G401.6 (cell line): ENCODE data around the gene SP5.
"Not testable (repeated sequence)": the region's sequence is repeated elsewhere in the genome, so short reads cannot be mapped to it uniquely, and the experiment has no call there.

Experiments used
- FAIRE-seq: peaks from 2 replicates; lab custom pipeline; 2012; peaks lifted over from hg19 to GRCh38; lab: Jason Lieb, UNC

SP5 gene

GRCh38 chr2:170711196-170711773, 3.9 kb upstream of the SP5 start:
- FAIRE-seq: no peak

GRCh38 chr2:170711774-170712652, 3.1 kb upstream of the SP5 start:
- no peak for FAIRE-seq

DNA sequence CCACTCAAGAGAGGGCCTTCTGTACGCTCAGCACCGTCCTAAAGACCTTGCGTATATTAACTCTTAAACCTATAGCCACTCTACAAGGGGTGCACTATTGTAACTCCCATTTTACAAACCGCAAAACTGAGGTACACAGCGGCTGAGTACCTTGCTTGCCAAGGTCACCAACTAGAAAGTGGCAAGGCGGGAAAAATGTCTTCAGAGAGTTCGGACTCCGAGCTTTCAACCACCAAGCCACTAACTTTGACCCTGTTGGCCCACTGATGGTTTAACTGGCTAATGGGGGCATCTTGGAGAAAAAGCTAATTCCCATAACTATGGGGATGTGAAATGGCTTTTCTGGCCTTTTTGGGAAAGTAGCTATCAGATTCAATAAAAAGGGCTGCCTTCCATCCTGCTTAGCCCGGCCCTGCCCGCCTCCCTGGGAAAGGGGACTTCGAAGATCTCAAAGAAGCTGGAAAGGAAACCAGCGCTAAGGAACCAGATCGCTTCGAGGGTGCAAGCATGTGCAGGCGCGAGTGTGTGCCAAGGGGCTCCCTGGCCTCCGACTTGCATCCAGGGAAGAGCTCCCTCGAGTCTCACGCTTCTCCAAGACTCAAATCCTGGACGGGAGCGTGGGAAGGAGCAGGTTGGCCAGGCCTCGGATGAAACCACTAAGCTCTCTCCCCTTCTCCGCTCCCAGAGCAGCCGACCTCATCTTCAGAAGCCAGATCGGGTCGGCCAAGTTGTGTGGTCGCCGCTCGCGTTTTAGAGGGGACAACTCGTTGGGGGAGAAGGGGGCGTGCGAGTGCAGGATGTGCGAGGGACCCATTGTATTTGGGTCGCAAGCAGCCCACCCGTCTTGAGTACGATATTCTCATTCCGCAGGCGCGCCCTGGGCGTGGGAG, 2.2 kb upstream of the SP5 start:
- no peak for FAIRE-seq

DNA sequence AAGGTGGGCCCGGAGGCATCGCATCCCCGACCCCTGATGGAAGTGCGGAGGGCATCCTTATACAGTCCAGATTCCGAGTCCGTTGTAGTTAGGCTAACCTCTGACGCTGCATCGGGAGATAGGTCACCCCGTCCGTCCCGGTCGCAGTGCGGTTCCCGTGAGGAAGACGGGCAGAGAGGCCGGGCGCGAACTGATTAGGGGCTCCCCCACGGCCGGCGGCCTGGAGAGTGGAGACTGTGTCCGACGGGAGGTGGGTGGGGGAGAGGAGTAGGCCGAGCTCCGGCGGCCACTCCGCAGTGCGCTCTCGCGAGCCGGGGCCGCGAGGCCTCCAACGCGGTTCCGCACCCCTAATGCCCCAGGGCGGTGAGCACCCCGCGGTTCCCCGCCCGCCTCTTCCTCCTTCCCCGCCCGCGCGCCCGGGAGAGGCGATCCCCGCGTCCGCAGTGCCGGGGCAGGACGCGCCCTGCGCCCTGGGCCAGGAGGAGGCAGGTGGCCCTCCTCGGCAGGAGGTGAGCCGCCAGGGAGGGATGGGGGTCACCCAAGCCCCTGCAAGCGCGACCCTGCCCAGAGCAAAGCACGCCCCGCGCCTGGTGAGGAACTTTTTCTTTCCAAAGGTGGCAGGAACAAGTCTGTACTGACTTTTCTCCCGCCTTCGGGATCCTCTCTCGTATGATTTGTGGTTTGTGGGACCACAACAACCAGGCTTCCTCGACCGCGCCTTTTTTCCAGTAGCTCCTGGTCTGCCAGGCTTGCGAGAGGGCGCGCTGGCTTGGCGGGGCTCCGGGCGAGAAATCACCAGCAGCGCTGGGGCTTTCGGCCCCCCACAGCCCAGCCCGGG, 1.4 kb upstream of the SP5 start:
- FAIRE-seq: no peak

DNA sequence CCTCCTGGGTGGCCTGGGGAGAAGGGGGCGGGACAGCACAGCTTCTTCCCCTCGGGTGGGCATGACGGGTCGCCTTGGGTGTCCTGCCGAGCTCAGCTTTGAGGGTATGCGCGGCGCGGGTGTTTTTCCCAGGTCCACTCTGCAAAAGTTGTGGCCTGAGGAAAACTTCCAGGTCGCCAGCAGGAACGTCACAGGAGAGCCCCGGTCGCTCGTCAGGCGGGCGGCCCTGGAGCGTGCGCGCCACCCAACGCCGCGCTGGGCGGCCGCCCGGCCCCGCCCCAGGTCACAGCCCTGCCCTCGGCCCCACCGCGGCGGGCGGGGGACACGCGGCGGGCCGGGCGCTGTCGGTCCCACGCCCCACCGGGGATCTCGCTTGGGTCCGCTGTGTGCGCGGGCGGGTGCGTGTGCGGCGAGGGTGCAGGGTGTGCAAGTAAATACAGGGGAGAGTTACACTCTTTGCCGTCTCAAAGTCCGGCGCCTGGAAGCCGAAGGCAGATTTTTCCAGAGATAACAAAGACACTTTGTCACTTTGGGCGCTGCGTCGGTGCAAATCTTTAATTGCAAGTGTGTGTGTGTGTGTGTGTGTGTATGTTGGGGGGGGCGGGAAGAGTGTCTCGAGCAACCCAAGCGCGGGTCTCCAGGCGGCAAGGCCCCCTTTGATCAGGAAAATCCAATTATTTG, 616 bp upstream of the SP5 start:
- no peak for FAIRE-seq

DNA sequence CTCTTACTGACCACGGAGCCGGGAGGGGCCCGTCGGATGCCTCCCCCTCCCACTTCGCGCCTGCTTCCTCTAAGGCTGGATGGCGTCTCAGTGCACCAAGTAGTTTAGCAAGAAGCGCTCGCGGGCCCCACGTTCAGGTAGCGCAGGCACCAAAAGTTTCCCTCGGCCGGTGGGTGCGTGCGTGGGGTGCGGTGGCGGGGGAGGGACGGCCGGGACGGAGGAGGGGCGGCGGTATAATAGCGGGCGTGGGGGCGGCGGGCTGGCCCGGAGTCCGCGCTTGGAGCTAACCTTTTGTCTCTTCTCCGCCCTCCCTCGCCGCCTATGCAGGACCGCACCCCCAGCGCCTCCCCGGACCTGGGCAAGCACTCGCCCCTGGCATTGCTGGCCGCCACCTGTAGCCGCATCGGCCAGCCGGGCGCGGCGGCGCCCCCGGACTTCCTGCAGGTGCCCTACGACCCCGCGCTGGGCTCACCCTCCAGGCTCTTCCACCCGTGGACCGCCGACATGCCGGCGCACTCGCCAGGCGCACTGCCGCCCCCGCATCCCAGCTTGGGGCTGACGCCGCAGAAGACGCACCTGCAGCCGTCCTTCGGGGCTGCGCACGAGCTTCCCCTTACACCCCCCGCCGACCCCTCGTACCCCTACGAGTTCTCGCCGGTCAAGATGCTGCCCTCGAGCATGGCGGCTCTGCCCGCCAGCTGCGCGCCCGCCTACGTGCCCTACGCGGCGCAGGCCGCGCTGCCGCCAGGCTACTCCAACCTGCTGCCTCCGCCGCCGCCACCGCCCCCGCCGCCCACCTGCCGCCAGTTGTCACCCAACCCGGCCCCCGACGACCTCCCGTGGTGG, 1.0 kb downstream of the SP5 start:
- no peak for FAIRE-seq

- no peak for FAIRE-seq
These were observed 1.9 kb downstream of the SP5 start for GRCh38 chr2:170716851-170717598.

- FAIRE-seq: no peak
These were observed 2.4 kb downstream of the SP5 start for GRCh38 chr2:170717599-170717963.

DNA sequence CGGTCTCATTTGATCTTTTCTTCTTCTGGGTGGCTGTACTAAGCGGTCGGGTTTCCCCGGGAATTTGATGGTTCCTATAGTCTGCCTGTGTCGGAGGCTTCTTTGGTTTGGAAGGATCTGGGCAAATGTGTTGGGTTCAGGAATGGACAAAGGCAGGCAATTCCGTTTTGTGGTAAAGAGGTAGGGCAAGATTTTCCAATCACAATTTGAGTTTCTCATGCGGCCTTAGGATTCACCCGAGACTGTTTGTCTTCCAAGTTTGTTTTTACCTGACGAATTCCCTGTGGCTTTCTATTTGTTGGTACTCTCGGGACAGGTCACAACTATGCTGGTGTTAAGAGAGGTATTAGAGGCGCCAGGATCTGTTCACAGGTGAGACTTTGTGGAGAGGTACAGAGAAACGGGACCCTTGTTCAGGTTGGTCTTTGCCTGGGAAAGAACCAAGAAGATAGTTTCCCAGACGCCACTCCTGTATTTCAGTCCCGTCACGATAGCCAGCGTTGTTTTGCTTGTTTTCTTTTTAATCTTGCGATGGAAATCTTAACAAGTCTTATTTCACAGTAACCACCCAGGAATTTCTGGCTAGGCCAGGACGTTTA, 3.0 kb downstream of the SP5 start:
- no peak for FAIRE-seq

GRCh38 chr2:170719810-170720209, 4.7 kb downstream of the SP5 start:
- FAIRE-seq: no peak

DNA sequence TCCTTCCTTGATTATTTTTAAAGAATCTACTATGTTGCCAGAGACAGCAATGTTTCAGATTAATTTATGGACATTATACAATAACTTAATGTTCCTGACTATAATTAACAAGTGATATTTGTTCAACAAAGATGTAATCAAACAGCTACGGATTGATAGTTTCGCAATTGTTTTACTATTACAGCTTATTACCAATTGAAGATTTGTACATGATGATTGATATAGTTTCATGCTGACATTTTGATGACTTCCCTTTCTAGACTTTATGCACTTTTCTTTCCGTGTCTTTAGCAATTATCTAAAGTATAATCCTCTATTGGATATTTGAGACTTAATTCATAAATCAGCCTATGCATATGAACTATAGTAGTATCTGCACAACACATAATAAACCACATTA, 6.5 kb downstream of the SP5 start:
- FAIRE-seq: no peak

GRCh38 chr2:170722301-170722700, 7.2 kb downstream of the SP5 start:
- no peak for FAIRE-seq

- FAIRE-seq: no peak
These were observed 8.4 kb downstream of the SP5 start for GRCh38 chr2:170723446-170723958.

DNA sequence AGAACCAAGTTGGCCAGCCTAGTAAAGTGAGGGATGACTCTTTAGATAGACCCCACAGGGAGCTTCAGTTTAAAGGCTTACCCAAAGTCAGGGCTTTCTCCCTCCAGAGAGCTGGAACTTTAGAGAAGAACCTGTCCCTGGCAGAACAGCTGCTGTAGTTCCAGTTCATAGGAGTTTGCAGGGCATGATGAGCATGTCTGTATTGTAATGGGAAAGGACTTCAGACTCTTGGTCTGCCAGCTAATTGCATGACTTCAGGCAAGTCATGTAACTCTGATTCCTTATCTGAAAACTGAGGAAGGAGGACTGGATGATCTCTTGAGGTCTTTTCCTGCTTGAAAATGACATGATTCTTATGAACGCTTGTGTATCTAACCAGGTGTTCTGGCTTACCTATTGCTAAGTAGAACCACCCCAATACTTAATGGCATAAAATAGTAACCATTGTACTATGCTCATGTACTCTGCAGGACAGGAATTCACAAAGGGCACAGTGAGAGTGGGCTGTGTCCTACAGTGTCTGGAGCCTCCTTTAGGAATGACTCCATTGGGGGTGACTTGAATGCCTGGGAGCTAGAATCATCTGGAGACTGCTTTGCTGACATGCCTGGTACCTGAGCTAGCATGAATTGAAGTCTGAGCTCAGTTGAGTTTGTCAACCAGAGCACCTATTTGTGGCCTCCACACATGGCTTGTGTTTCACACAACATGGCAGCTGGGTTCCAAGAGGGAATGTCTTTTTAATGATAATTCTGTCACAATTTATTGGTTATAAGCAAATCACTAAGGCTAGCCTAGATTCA, 18.9 kb downstream of the SP5 start:
- no peak for FAIRE-seq

DNA sequence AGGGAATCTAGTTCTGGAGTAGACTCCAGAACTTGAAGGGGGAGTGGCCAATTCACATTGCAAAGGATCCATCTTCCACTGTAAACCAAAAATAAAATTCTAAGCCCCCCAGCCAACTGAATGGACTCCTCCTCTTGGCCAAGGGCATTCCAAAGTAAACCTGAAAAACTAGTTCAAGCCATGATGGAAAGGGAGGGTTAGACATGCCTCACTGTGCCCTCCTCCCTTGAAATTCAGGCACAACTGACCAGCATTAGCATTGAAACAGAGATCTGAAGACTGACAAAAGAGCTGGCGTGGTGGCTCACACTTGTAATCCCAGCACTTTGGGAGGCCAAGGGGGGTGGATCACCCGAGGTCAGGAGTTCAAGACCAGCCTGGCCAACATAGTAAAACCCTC, 19.5 kb downstream of the SP5 start:
- FAIRE-seq: not testable (repeated sequence)

GRCh38 chr2:170736628-170737027, 21.5 kb downstream of the SP5 start:
- no peak for FAIRE-seq

DNA sequence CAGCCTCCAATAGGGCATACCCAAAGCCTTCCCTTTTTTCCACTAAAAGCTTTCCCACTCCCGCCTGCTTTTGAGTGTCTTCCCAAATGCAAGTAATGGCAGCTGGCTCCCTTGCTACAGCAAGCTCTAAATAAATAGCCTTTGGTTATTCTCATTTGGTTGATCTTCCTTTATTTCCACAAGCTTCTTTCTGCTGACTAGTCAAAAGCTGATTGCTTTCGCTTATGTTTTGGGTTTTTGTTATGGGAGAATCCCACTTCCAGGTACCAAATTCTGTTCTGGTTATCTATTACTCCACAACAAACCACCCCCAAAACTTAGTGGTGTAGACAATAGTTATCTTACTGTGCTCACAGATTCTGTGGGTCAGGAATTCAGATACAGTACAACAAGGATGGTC, 22.3 kb downstream of the SP5 start:
- FAIRE-seq: no peak

DNA sequence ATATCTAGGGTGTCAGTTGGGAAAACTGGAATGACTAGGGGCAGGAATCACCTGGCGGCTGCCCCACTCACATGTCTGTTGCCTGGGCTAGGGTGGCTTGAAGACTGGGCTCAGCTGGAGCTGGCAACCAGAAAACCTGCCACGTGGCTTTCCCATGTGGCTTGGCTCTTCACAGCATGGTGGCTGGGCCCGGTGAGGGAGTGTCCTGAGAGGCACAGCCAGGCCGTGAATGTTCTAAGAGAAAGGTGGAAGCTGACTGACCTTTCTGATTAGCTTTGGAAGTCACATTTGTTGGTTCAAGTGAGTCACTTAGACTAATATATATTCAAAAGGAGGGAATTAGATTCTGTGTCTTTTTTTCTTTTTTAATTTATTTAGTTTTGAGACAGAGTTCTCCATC, 22.7 kb downstream of the SP5 start:
- FAIRE-seq: no peak
